Measurements from ENCODE around the gene DCST1.

DCST1 gene

DNA sequence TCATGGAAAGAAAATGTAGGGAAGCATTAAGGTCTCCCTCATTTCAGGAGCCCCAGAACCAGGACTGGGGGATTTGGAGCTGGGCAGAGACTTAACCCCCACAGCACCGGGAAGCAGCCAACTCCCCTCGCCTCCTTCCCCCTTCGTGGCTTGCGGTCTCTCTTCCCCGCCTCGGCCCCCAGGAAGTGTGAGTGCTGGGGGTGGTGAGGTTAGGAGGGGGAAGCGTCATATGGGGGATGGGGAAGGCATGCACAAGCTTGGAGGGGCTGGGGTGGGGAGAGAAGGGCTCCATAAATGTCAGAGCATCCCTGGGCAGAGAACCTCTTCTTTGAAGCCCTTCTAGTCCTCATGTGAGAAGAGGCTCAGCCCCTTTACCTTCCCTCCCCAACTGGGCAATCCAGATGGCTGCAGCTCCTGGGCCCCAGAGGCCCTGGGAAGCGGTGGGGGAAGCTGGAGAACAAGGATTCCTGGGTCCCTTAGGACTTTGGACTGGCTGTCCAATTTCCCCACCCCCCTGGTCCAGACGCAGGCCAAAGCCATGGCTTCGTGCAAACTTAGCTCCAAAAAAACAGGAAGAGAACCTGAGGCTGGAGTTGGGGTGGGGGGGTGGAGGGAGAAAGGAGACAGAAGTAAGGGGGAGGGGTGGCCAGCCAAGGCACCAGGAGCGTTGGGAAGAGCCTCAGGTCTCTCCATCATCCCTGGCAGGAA is 23.3 kb upstream of the DCST1 start:
- DNase-seq (ENCODE audit: low read depth), result no peak
- TF ChIP-seq, protein P1, sequence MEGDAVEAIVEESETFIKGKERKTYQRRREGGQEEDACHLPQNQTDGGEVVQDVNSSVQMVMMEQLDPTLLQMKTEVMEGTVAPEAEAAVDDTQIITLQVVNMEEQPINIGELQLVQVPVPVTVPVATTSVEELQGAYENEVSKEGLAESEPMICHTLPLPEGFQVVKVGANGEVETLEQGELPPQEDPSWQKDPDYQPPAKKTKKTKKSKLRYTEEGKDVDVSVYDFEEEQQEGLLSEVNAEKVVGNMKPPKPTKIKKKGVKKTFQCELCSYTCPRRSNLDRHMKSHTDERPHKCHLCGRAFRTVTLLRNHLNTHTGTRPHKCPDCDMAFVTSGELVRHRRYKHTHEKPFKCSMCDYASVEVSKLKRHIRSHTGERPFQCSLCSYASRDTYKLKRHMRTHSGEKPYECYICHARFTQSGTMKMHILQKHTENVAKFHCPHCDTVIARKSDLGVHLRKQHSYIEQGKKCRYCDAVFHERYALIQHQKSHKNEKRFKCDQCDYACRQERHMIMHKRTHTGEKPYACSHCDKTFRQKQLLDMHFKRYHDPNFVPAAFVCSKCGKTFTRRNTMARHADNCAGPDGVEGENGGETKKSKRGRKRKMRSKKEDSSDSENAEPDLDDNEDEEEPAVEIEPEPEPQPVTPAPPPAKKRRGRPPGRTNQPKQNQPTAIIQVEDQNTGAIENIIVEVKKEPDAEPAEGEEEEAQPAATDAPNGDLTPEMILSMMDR (IDR thresholded peaks at IDR 0.05; ENCODE audit: low read depth, low read length, missing control alignments), result no peak

DNA sequence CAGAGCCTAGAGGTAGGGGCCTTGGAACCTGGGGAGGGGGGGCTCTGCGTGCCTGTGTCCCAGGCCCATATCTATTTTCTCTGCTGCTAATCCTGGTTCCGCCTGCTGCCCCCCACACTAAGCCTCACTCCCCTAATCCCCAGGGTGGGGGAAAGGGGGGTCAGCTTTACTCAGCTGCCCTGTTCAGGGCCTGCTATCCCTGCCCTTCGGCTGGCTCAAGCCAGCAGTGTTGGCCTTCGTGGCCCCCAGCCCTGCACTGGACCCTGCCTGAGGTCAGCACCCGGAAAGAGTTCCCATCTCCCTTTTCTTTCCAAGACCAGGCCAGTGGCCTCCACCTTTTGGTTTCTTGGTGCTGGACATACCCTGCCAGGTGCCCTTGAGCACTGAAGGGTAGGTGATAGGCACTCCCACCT is 22.6 kb upstream of the DCST1 start:
- no peak overlapping the region for H3K4me3 ChIP-seq (ENCODE audit: low read depth, low read length)
- DNase-seq (ENCODE audit: low read depth), result no peak
- TF ChIP-seq, protein P1 (IDR thresholded peaks at IDR 0.05; ENCODE audit: low read depth, low read length, missing control alignments), result no peak

More for the DNA sequence above, 23.3 kb upstream of the DCST1 start:
- H3K4me3 ChIP-seq (ENCODE audit: low read depth, low read length), result no peak overlapping the region

DNA sequence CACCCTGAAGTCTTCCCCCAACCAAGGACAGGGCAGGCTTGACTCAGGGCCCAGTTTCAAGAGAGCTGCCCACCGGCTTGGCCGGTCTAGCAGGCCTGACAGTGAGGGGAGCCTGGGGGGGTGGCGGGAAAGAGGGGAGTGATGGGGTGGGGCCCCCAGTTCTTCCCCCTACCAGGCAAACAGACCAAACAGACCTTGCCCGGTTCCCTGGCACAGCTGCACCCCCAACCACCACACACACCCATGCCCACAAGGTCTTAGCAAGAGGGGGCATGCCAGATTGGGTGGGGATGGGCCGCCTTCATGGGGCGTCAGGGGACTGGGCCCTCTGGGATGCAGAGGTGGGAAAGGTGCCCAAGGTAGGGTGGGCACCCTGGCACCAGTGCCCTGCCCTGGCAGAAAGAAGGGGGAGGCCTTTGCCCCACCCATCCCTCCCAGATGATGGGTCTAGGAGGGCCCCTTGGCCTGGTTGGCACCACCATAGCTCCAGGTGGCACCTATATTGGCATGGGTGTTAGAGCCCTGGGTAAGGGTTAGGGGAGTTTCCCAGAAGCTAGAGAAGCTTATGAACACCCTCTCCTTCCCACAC is 22.1 kb upstream of the DCST1 start:
- no peak overlapping the region for H3K4me3 ChIP-seq (ENCODE audit: low read depth, low read length)
- no peak for DNase-seq (ENCODE audit: low read depth)
- TF ChIP-seq, protein P1 (IDR thresholded peaks at IDR 0.05; ENCODE audit: low read depth, low read length, missing control alignments), result no peak

DNA sequence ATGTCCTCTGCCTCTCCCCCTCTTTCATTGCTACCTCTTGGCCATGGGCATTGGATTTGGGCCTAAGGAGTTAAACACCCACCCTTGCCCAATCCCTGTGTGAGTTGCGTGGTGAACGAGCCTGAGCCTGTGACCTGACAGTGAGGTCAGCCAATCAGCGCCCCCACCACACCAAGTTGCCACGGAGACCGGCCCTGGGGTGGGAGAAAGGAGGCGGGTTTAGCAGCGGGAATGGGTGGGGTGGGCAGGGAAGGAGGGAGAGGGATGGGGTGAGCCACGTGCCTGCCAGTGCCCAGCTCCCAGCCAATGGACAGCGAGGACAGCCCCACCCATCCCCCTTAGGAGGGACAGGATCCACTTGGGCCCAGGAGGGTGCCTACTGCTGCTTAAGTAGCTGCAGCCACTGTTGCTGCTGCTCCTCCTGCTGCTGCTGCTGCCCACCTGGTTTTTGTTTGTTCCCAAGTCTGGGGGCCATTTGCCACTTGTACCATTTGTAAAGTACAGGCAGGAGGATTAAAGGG is 21.5 kb upstream of the DCST1 start:
- TF ChIP-seq, protein P1 (IDR thresholded peaks at IDR 0.05; ENCODE audit: low read depth, low read length, missing control alignments), result no peak
- H3K4me3 ChIP-seq (ENCODE audit: low read depth, low read length), result no peak overlapping the region
- no peak for DNase-seq (ENCODE audit: low read depth)

DNA sequence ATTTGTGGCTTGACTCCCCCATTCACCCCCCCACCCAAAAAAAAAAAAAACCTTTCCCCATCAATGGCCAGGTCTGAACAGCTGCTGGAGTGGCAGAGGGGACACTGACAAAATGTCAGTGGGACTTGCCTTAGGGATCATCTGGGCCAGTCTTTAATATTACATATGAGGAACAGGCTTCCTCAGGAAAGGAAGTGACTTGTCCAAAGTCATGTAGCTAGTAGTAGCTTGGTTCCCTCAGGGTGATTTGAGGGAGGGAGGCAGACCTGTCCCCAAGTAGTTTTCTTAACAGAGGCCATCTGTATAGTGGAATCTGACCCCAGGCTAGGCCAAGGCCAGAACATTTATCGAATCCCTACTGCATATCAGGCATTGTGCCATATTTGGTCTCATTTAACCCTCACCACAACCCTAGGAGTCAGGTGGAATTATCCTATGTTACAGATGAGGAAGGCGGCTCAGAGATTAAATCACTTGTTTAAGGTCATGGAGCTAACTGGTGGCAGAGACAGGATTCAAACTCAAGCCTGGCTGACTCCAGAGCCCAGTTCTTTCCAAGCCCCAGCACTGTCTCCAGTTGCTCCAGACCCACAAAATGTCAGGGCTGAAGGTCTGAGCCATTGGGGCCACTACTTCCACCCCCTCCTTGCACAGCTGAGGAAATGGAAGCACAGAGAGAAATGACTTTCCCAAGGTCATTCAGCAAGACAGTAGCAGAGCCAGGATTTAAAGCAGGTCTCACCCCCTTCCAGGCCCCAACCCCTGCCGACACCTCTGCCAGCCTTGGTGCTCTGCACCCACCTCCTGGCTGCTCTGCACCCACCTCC is 20.6 kb upstream of the DCST1 start:
- TF ChIP-seq, protein P1 (IDR thresholded peaks at IDR 0.05; ENCODE audit: low read depth, low read length, missing control alignments), result no peak
- no peak overlapping the region for H3K4me3 ChIP-seq (ENCODE audit: low read depth, low read length)
- no peak for DNase-seq (ENCODE audit: low read depth)

DNA sequence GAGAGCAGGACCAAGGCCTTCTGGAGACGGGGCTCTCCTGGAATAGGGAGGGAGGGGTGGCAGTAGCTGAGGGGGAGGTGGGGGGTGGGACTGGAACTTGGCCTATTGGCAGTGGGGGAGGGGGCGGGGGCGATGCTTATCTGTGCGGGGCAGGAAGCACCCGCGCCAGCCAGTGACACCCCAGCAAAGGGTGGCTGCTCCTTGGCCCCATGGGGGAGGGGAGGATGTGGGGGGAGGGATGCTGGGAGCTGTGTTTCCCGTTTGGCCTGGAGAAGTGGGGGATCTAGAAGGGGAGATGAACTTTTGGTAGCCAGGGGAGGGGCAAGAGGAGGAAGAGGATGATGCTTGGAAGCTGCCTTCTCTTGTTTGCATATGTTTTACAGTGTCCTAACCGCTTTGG is 20.0 kb upstream of the DCST1 start:
- no peak for DNase-seq (ENCODE audit: low read depth)
- H3K4me3 ChIP-seq (ENCODE audit: low read depth, low read length), result no peak overlapping the region
- TF ChIP-seq, protein P1 (IDR thresholded peaks at IDR 0.05; ENCODE audit: low read depth, low read length, missing control alignments), result no peak

Measured in GM12864 (cell line).